Mammary microvascular endothelial cell (primary cell): ENCODE measurements around the gene HLA-DQA1. TPM values are rescaled to one million over a fixed set of nuclear protein-coding genes. Genes with fewer than 3 reads are reported as not detected.

ENCODE experiments used
- total RNA-seq: library from RNA; depleted of rRNA; stranded (reverse); fragments of >200 nt; gene quantifications from 2 replicates; pipeline ENCODE4 v1.2.3, GENCODE V29; 2015

HLA-DQA1 gene
- total RNA-seq = not detected in 2 replicates

DNA sequence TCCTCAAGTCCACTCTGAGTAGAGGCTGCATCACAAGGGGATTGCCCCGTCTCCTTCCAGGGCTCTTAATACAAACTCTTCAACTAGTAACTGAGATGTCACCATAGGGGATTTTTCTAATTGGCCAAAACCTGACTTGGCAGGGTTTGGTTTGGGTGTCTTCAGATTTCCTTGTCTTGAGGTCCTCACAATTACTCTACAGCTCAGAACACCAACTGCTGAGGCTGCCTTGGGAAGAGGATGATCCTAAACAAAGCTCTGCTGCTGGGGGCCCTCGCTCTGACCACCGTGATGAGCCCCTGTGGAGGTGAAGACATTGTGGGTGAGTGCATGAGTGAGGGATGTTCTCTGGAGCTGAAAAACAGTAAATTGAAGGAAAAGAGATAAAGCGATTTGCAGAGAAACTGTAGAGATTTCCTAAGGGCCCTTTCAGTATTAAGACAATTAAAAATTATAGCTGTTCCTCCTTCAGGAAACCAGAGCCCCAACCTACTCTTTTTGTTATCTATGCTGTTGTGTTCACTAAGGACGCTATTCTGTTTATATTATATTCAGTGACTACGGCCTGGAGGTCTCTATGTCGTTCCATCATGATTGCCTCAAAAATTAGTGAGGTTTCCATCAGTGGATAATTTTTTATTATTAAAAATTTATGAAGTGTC lies at the start of gene HLA-DQA1:
TSS of gene HLA-DQA1 (plus strand) at position 188 of the 662 bp plus-strand sequence. CDS start at position 241, 53 bp downstream.

DNA sequence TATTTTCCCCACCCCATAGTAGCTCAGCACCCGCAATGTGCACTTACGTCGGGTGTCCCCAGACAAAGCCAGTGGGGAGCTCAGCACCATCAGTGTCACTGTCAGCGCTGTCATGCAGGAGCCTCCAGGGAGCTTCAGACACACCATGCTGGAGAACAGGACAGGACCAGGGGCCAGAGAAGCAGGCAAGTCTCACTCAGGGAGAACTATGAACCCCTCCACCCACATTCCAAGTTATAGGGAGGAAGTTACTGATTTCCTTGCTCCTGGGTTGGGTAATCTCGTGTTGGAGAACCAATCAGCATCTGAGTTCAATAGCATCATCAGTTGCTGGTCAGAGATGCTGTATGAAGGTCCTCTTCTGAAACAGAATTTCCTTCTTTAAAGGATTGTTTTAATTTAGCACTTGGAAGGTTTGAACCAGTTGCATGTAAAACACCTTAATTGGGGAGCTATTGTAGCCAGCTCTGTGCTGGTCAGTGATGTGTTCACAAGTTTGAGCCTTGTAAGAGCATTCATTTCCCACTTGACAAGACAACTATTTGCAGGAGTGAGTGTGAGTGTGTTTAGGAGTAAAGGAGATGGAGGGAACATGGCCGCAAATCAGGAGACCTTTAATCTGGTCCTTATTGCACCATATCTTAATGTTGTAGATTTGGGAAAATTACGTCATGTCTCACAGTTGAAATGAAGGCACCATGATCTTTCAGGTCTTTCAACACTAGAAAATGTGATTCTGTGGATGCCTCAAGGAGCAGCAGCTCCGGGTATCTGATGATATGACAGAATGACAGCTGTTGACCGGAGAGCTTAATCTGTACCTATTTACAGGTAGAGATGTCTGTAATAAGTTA lies 47.4 kb upstream of the HLA-DQA1 start, which contains the start of gene HLA-DRB1:
TSS of gene HLA-DRB1 (minus strand) at position 253 of the 854 bp plus-strand sequence. CDS start at position 147, 106 bp downstream.

DNA sequence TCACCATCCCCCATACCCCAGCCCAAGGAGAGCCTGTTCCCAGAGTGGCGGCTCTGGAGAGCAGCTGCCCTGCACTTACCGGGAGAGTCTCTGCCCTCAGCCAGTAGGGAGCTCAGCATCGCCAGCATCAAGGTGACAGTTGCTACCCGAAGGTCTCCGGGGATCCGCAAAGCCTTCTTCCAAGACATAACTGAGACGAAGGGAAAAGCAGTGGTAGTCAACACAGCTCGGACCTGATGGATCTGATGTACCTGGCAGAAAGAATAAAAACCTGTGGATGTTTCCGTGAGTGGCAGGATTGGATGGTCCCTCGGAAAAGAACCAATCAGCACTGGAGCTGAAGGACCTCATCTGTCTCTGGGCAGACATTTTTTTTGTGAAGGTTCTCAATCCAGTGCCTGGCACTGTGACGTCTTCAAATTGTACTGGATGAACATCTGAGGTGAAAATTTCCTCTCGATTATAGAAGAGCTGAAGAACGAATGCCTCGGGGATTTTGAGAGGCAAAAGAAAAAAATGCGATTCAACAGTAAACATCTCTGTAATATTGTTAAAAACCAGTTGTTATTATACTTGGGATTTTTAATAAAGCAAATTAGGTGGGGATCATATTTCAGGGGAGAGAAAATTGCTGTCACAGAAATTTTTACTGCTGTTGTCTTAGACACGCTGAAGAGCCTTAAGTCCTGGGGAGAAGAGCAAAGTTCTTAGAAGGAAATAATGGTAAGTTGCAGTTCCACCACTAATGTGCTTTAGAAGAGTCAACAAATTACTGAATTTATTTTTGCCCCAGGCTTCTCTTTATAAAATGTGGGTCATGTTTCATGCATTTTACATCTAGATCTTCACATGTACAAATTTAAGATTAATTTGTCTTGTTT lies 29.5 kb downstream of the HLA-DQA1 start, which contains the start of gene HLA-DQB1:
TSS of gene HLA-DQB1 (minus strand) at position 238 of the 881 bp plus-strand sequence. CDS start at position 188, 50 bp downstream.

Other genes with a start within 250 kb of the HLA-DQA1 start
- gene BTNL2, start 230.2 kb upstream of the HLA-DQA1 start, total RNA-seq = not detected in 2 replicates
- not detected in 2 replicates for gene HLA-DRA, start 197.5 kb upstream of the HLA-DQA1 start, total RNA-seq
- gene HLA-DRB5, start 107.1 kb upstream of the HLA-DQA1 start, total RNA-seq = not detected in 2 replicates
- gene HLA-DRB1, start 47.6 kb upstream of the HLA-DQA1 start, total RNA-seq = 0.39 and 1.8 TPM in 2 replicates
- gene HLA-DQB1, start 29.3 kb downstream of the HLA-DQA1 start, total RNA-seq = 0.10 TPM in 1 of 2 replicates, not detected in the other
- gene HLA-DQA2, start 104.0 kb downstream of the HLA-DQA1 start, total RNA-seq = not detected in 2 replicates
- not detected in 2 replicates for gene HLA-DQB2, start 126.1 kb downstream of the HLA-DQA1 start, total RNA-seq
- gene HLA-DOB, start 179.6 kb downstream of the HLA-DQA1 start, total RNA-seq = 0.10 and 0.13 TPM in 2 replicates
- 31.0 and 34.9 TPM in 2 replicates for gene TAP2, start 201.3 kb downstream of the HLA-DQA1 start, total RNA-seq
- 158 and 164 TPM in 2 replicates for gene PSMB8, start 206.6 kb downstream of the HLA-DQA1 start, total RNA-seq
- 111 and 118 TPM in 2 replicates for gene TAP1, start 216.3 kb downstream of the HLA-DQA1 start, total RNA-seq
- 135 and 157 TPM in 2 replicates for gene PSMB9, start 216.8 kb downstream of the HLA-DQA1 start, total RNA-seq